Ishikawa (cell line): ENCODE measurements around the gene SPEF2.

Source experiments
- CEBPB ChIP-seq: IDR thresholded peaks from 2 replicates; pipeline ENCODE4 v1.6.1; 2012
- CREB1 ChIP-seq: IDR thresholded peaks from 2 replicates; pipeline ENCODE4 v1.6.1; 2012; ENCODE audit warnings: low read depth
- EGR1 ChIP-seq: IDR thresholded peaks from 2 replicates; pipeline ENCODE4 v1.6.1; 2012
- EP300 ChIP-seq: IDR thresholded peaks from 2 replicates; pipeline ENCODE4 v1.6.1; 2012; ENCODE audit warnings: borderline replicate concordance
- FOXM1 ChIP-seq: IDR thresholded peaks from 2 replicates; pipeline ENCODE4 v1.6.1; 2012; ENCODE audit warnings: low read depth, borderline replicate concordance
- MAX ChIP-seq: IDR thresholded peaks from 2 replicates; pipeline ENCODE4 v1.6.1; 2012
- NFIC ChIP-seq: IDR thresholded peaks from 2 replicates; pipeline ENCODE4 v1.6.1; 2012
- RAD21 ChIP-seq: IDR thresholded peaks from 2 replicates; pipeline ENCODE4 v1.6.1; 2012; ENCODE audit warnings: low read depth
- REST ChIP-seq: IDR thresholded peaks from 2 replicates; pipeline ENCODE4 v1.6.1; 2012; ENCODE audit warnings: low read depth, mild to moderate bottlenecking
- TAF1 ChIP-seq: IDR thresholded peaks from 2 replicates; pipeline ENCODE4 v1.6.1; 2012; ENCODE audit warnings: low read depth, mild to moderate bottlenecking
- TCF12 ChIP-seq: IDR thresholded peaks from 2 replicates; pipeline ENCODE4 v1.6.1; 2012; ENCODE audit warnings: low read depth
- TEAD4 ChIP-seq: IDR thresholded peaks from 2 replicates; pipeline ENCODE4 v1.6.1; 2012
- USF1 ChIP-seq: IDR thresholded peaks from 2 replicates; pipeline ENCODE4 v1.6.1; 2012
- YY1 ChIP-seq: IDR thresholded peaks from 2 replicates; pipeline ENCODE4 v1.6.1; 2012; ENCODE audit warnings: low read depth
- ZBTB7A ChIP-seq: IDR thresholded peaks from 2 replicates; pipeline ENCODE4 v1.6.1; 2012; ENCODE audit warnings: low read depth

The SPEF2 gene

GRCh38 chr5:35671541-35672295, 54.1 kb downstream of the SPEF2 start:
- no peak for TF ChIP-seq REST
- TF ChIP-seq CREB1, result no peak
- no peak for TF ChIP-seq YY1
- TF ChIP-seq TAF1, result no peak
- no peak for TF ChIP-seq NFIC
- TF ChIP-seq MAX, result no peak
- TF ChIP-seq ZBTB7A, result no peak
- TF ChIP-seq FOXM1, result no peak
- no peak for TF ChIP-seq CEBPB
- no peak for TF ChIP-seq EP300
- TF ChIP-seq RAD21, result no peak
- no peak for TF ChIP-seq EGR1
- TF ChIP-seq USF1, result no peak
- no peak for TF ChIP-seq TCF12
- TF ChIP-seq TEAD4, result no peak

GRCh38 chr5:35672995-35673394, 55.3 kb downstream of the SPEF2 start:
- TF ChIP-seq EGR1, result no peak
- TF ChIP-seq RAD21, result no peak
- TF ChIP-seq USF1, result no peak
- TF ChIP-seq CREB1, result no peak
- TF ChIP-seq TEAD4, result no peak
- TF ChIP-seq TCF12, result no peak
- TF ChIP-seq FOXM1, result no peak
- TF ChIP-seq ZBTB7A, result no peak
- no peak for TF ChIP-seq CEBPB
- TF ChIP-seq YY1, result no peak
- no peak for TF ChIP-seq TAF1
- no peak for TF ChIP-seq EP300
- TF ChIP-seq NFIC, result no peak
- TF ChIP-seq REST, result no peak
- no peak for TF ChIP-seq MAX

- TF ChIP-seq CEBPB (no peak), MAX (no peak), RAD21 (no peak), CREB1 (no peak), USF1 (no peak), YY1 (no peak), EP300 (no peak), ZBTB7A (no peak), TEAD4 (no peak), REST (no peak), FOXM1 (no peak)
Measured at GRCh38 chr5:35674049-35674448, 56.4 kb downstream of the SPEF2 start.
